ENCODE data around the gene NKX1-1.

DNA sequence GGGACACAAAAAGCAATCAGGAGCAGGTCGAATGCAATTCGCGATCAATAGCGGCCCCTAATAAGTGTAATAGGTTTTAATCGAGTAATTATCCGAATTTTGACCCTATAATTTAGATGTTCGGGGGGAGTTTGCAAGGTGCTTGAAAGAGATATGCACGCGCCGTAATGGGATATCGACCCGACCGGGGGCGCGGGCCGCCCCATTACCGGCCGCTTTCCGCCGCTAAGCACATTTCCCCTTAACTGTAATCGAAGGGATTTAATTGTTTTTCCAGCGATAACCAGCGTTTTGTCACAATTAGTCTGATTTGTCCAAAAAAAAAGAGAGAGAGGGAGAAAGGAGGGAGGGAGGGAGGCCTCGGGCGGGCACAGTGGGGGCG, 997 bp downstream of the NKX1-1 start:
- TF ChIP-seq, protein P1, sequence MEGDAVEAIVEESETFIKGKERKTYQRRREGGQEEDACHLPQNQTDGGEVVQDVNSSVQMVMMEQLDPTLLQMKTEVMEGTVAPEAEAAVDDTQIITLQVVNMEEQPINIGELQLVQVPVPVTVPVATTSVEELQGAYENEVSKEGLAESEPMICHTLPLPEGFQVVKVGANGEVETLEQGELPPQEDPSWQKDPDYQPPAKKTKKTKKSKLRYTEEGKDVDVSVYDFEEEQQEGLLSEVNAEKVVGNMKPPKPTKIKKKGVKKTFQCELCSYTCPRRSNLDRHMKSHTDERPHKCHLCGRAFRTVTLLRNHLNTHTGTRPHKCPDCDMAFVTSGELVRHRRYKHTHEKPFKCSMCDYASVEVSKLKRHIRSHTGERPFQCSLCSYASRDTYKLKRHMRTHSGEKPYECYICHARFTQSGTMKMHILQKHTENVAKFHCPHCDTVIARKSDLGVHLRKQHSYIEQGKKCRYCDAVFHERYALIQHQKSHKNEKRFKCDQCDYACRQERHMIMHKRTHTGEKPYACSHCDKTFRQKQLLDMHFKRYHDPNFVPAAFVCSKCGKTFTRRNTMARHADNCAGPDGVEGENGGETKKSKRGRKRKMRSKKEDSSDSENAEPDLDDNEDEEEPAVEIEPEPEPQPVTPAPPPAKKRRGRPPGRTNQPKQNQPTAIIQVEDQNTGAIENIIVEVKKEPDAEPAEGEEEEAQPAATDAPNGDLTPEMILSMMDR (IDR thresholded peaks at IDR 0.05), result no peak
- no peak for TF ChIP-seq POLR2AphosphoS5 (IDR thresholded peaks at IDR 0.05)
